Lower leg skin (tissue), 4 donors: ENCODE results near the gene INTS3. TPM values are rescaled to one million over a fixed set of nuclear protein-coding genes. Genes with fewer than 3 reads are reported as not detected.

Experiments used
- DNase-seq, 2 donors: peaks; one replicate each; pipeline ENCODE4 v3.0.0-alpha.2; 2019; ENCODE audit warnings: low spot score in 2 of 2
- H3K4me3 ChIP-seq: fragments of 200-600 bp; sonication (generic); 2 replicates; pipeline ENCODE4 v1.5.1; 2017; ENCODE audit warnings: mild to moderate bottlenecking, low read depth; ENCODE audit not compliant: poor library complexity, severe bottlenecking
- POLR2A ChIP-seq, 2 donors: fragments of 450-650 bp; IDR thresholded peaks; one replicate each; pipeline ENCODE4 v1.6.1; 2016 to 2017; ENCODE audit warnings: antibody characterized with exemption in 2 of 2, mild to moderate bottlenecking in 1 of 2, moderate library complexity in 1 of 2
- WGBS, 2 donors: methylation state at CpG; one replicate each; pipeline ENCODE4 v1.1.5; 2018; 5-methylcytosine and 5-hydroxymethylcytosine counted together
- intact Hi-C: fragments of 100-400 bp; cut with DNase I; formaldehyde crosslinking; loops from one replicate; pipeline ENCODE4 v1.15.0; 2023; ENCODE audit warnings: low total_unique reads
- total RNA-seq, 4 donors: library from RNA; depleted of rRNA; stranded (reverse); fragments of >200 nt; gene quantifications; one replicate each; pipeline ENCODE4 v1.1.0, GENCODE V29; 2016
- TF ChIP-seq, protein P1 (sequence below), 3 donors: fragments of 450-650 bp; IDR thresholded peaks; one replicate each; pipeline ENCODE4 v1.5.1; 2016; ENCODE audit warnings: antibody characterized with exemption in 3 of 3, mild to moderate bottlenecking in 3 of 3, moderate library complexity in 2 of 3

INTS3 gene
- total RNA-seq, 4 donors from 2014 or later: 28.0 to 31.5 (median 29.6) TPM

DNA sequence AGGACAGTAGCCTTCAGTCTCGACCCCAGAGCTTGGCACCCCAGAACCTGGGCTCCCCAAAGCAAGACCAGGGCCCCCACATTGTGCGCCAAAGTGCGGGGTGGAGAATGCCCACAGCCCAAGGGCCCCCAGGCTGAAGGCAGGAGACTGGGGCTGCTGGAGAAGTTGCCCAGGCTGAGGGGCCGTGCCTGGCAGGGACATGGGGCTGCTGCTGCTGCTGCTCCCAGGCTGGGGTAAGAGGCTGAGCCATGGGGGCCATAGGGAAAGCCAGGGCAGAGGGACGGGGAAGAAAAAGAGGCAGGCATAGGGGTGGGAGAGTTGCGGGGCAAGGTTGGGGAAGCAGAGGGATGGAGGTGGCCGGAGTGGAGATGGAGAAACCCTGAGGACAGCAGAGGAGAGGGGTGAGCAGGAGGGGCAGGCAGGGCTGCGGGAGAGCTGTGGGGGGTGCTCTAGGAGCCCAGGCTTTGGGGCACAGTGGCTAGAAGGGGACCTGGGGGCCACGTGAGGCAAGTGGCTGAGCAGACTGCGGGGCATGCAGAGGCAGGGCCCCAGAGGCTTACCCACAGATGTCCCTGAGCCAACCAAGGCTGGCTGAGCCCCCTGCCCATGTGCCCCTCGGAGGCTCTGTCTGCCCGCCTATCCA lies 66.2 kb downstream of the INTS3 start:
- peak in 1 of 2 donors; percentile 74 for DNase-seq
- no peak overlapping the region for H3K4me3 ChIP-seq

GRCh38 chr1:153794624-153795329 lies 66.9 kb downstream of the INTS3 start:
- peak in 1 of 2 donors; percentile 87 for DNase-seq
- no peak overlapping the region for H3K4me3 ChIP-seq
- 58 to 76% methylated on average over 12 to 13 of the region's 14 CpGs for WGBS, 2 donors
- TF ChIP-seq, protein P1, sequence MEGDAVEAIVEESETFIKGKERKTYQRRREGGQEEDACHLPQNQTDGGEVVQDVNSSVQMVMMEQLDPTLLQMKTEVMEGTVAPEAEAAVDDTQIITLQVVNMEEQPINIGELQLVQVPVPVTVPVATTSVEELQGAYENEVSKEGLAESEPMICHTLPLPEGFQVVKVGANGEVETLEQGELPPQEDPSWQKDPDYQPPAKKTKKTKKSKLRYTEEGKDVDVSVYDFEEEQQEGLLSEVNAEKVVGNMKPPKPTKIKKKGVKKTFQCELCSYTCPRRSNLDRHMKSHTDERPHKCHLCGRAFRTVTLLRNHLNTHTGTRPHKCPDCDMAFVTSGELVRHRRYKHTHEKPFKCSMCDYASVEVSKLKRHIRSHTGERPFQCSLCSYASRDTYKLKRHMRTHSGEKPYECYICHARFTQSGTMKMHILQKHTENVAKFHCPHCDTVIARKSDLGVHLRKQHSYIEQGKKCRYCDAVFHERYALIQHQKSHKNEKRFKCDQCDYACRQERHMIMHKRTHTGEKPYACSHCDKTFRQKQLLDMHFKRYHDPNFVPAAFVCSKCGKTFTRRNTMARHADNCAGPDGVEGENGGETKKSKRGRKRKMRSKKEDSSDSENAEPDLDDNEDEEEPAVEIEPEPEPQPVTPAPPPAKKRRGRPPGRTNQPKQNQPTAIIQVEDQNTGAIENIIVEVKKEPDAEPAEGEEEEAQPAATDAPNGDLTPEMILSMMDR (IDR thresholded peaks at IDR 0.05): no peak
- TF ChIP-seq POLR2A (IDR thresholded peaks at IDR 0.05): no peak
- intact Hi-C loops: loop anchor here (5.0 kb wide), 1 partner anchor 183 kb away; the partner anchor contains the start of gene JTB

More for the DNA sequence above, 66.2 kb downstream of the INTS3 start:
- TF ChIP-seq, protein P1 (IDR thresholded peaks at IDR 0.05): no peak
- TF ChIP-seq POLR2A (IDR thresholded peaks at IDR 0.05): no peak
- intact Hi-C loops: no loop called here
- WGBS, 2 donors: 72 to 88% methylated on average over 11 to 12 of the region's 12 CpGs

DNA sequence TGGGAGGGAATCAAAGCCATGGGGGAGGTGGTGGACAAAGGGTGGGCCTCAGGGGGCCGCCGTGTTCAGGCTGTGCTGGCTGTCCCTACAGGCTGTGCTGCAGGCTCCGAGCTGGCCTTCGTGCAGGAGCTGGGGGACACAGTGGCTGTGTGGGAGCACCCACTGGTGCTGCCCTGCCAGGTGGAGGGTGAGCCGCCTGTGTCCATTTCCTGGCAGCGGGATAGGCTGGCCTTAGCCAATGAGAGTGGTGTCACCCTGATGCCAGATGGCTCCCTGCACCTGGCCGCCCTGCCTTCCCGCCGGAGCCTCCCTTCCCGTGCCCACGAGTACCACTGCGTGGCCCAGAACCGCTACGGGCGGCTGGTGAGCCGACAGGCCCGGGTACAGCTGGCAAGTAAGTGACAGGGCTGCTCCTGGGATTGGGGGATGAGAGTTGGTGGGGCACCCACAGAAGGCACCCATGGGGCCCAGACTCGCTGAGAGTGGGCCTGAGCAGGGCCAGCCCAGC lies 67.5 kb downstream of the INTS3 start:
- peak in 1 of 2 donors; percentile 82 for DNase-seq
- 75 to 77% methylated on average over 12 to 18 of the region's 18 CpGs for WGBS, 2 donors
- H3K4me3 ChIP-seq: no peak overlapping the region
- intact Hi-C loops: loop anchor here (5.0 kb wide), 1 partner anchor 182 kb away; the partner anchor contains the start of gene JTB
- no peak for TF ChIP-seq POLR2A (IDR thresholded peaks at IDR 0.05)
- TF ChIP-seq, protein P1 (IDR thresholded peaks at IDR 0.05): no peak

DNA sequence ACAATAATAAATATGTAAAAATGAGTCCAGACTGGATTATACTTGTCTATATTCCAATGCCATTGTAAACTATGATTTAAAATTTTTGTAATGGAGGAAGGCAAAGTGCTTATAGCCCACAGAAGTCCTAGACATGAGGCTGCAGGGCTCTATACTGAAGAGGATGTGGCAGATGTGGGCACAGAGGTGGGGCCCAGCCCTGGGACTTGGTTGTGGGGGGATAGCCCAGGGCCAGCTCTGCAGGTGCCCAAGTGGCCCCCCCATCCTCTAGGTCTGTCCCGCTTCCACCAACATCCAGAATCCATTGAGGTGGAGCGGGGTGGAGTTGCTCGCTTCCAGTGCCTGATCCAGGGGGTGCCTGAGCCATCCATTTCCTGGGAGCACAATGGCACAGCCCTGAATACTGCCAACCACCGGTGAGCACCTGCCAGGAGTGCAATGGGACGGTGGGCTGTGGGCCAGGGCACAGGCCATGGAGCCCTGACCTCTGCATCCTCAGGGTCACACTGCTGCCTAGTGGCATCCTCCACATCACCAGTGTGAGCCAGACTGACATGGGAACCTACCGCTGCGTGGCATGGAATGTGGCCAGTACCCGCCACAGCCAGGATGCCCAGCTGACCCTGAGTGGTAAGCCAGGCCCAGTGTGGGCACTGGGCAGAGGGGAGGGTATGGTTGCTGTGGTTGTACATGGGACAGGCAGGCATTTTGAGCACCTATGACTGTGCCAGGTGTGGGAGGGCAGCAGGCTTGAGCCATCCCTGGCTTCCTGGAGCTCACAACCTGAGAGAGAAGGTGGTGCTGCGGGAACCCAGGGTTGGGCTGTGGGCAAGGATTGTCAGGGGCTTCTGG lies 68.3 kb downstream of the INTS3 start:
- intact Hi-C loops: loop anchor here (5.0 kb wide), 1 partner anchor 181 kb away; the partner anchor contains the start of gene JTB
- no peak for TF ChIP-seq POLR2A (IDR thresholded peaks at IDR 0.05)
- TF ChIP-seq, protein P1 (IDR thresholded peaks at IDR 0.05): no peak
- WGBS, 2 donors: 86 to 94% methylated on average over 8 to 9 of the region's 9 CpGs
- H3K4me3 ChIP-seq: no peak overlapping the region
- DNase-seq: peak in 1 of 2 donors; percentile 79
